ENCODE measurements around the gene CHMP5. TPM values are rescaled to one million over a fixed set of nuclear protein-coding genes. Genes with fewer than 3 reads are reported as not detected.

The CHMP5 gene
- total RNA-seq = 69.5 TPM
- 10 to 100 TPM; 67.0 to 87.3 (median 73.2) TPM for polyA plus RNA-seq (ENCODE audit: insufficient read depth in 1 of 8, insufficient read length in 8 of 8, low replicate concordance in 1 of 8)
- long read RNA-seq, donor 1, transcript CHMP5-201 (8 exons, 1,477 nt) = major isoform, 13 of 24 reads
- long read RNA-seq, donor 1, partial matches to known transcripts = 10 of 24 reads
- long read RNA-seq, donor 1, other reads (novel, unspliced or antisense) = 0 of 24 reads
- long read RNA-seq, donor 2, transcript CHMP5-201 (8 exons, 1,477 nt) = major isoform, 5 of 5 reads
- long read RNA-seq, donor 2, partial matches to known transcripts = 0 of 5 reads
- long read RNA-seq, donor 2, other reads (novel, unspliced or antisense) = 0 of 5 reads
- long read RNA-seq, donor 3, transcript CHMP5-201 (8 exons, 1,477 nt) = major isoform, 45 of 52 reads
- long read RNA-seq, donor 3, partial matches to known transcripts = 5 of 52 reads
- long read RNA-seq, donor 3, other reads (novel, unspliced or antisense) = 0 of 52 reads
- long read RNA-seq, donor 4, transcript CHMP5-201 (8 exons, 1,477 nt) = major isoform, 29 of 50 reads
- long read RNA-seq, donor 4, partial matches to known transcripts = 17 of 50 reads
- long read RNA-seq, donor 4, other reads (novel, unspliced or antisense) = 0 of 50 reads
- long read RNA-seq, donor 5, transcript CHMP5-201 (8 exons, 1,477 nt) = major isoform, 81 of 136 reads
- long read RNA-seq, donor 5, partial matches to known transcripts = 53 of 136 reads
- long read RNA-seq, donor 5, other reads (novel, unspliced or antisense) = 0 of 136 reads
- long read RNA-seq, donor 6, transcript CHMP5-201 (8 exons, 1,477 nt) = major isoform, 97 of 166 reads
- long read RNA-seq, donor 6, partial matches to known transcripts = 67 of 166 reads
- long read RNA-seq, donor 6, other reads (novel, unspliced or antisense) = 0 of 166 reads
- long read RNA-seq, donor 7, transcript CHMP5-201 (8 exons, 1,477 nt) = major isoform, 58 of 100 reads
- long read RNA-seq, donor 7, partial matches to known transcripts = 38 of 100 reads
- long read RNA-seq, donor 7, other reads (novel, unspliced or antisense) = 0 of 100 reads
- long read RNA-seq, donor 8, transcript CHMP5-201 (8 exons, 1,477 nt) = major isoform, 54 of 72 reads
- long read RNA-seq, donor 8, partial matches to known transcripts = 17 of 72 reads
- long read RNA-seq, donor 8, other reads (novel, unspliced or antisense) = 0 of 72 reads
- long read RNA-seq, donor 9, transcript CHMP5-201 (8 exons, 1,477 nt) = major isoform, 37 of 62 reads
- long read RNA-seq, donor 9, partial matches to known transcripts = 22 of 62 reads
- long read RNA-seq, donor 9, other reads (novel, unspliced or antisense) = 0 of 62 reads
- long read RNA-seq, donor 10, transcript CHMP5-201 (8 exons, 1,477 nt) = major isoform, 70 of 121 reads
- long read RNA-seq, donor 10, partial matches to known transcripts = 48 of 121 reads
- long read RNA-seq, donor 10, other reads (novel, unspliced or antisense) = 0 of 121 reads
- long read RNA-seq, donor 11, transcript CHMP5-201 (8 exons, 1,477 nt) = major isoform, 50 of 67 reads
- long read RNA-seq, donor 11, partial matches to known transcripts = 17 of 67 reads
- long read RNA-seq, donor 11, other reads (novel, unspliced or antisense) = 0 of 67 reads

- Histone ChIP-seq H3K36me3 (ENCODE audit: control insufficient read depth, insufficient read depth, low read length) (peaks cover 36% of the 10 kb centered on the region), H3K4me1 (ENCODE audit: control insufficient read depth, insufficient read depth, low read length) (peaks cover 20% of the 10 kb centered on the region), H3K9me3 (replicated peaks; ENCODE audit: control insufficient read depth, low read depth, low read length) (no peaks in the 10 kb centered on the region), H3K27me3 (ENCODE audit: control insufficient read depth, insufficient read depth, low read length) (no peaks in the 10 kb centered on the region), H3K4me3 (ENCODE audit: low read length) (peak within 1 kb of the TSS; percentile 94), H3K27ac (ENCODE audit: low read length) (peak within 1 kb of the TSS; percentile 88)
- under 1% methylated on average over 67 of the region's 67 CpGs for WGBS (ENCODE audit: insufficient coverage)
- peak; percentile 100 for DNase-seq
Observed at GRCh38 chr9:33264473-33265177, at the start of gene CHMP5, which contains the start of gene BAG1. CHMP5 (plus strand) TSS chr9:33265049; CDS start chr9:33265079, 30 bp downstream. BAG1 (minus strand) TSS chr9:33264708.

- 81% methylated on average over 4 of the region's 14 CpGs for WGBS (ENCODE audit: insufficient coverage)
- peaks cover 3% of the 10 kb centered on the region for H3K27me3 ChIP-seq (ENCODE audit: control insufficient read depth, insufficient read depth, low read length)
- H3K4me1 ChIP-seq (ENCODE audit: control insufficient read depth, insufficient read depth, low read length) = peaks cover 4% of the 10 kb centered on the region
- no peaks in the 10 kb centered on the region for H3K36me3 ChIP-seq (ENCODE audit: control insufficient read depth, insufficient read depth, low read length)
- DNase-seq = no peak
- H3K4me3 ChIP-seq (ENCODE audit: low read length) = no peak overlapping the region
- no peak overlapping the region for H3K27ac ChIP-seq (ENCODE audit: low read length)
- H3K9me3 ChIP-seq (replicated peaks; ENCODE audit: control insufficient read depth, low read depth, low read length) = no peaks in the 10 kb centered on the region
Observed at GRCh38 chr9:33220681-33221567, 43.9 kb upstream of the CHMP5 start.

DNA sequence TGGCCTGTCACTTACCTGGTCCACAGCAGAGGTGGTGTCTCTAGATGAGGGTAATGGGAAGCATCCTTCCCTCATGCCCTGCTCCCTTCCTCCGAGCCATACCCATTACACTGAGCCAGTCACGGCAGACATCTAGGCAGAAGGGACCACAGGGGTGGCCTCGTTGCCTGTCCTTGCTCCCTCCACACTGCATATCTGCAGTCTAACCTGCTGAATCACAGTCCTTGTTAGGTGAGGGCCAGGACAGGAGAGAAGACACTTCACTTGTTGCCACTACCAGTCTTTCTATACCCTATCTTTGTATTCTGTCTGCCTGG, 43.3 kb upstream of the CHMP5 start:
- no peaks in the 10 kb centered on the region for H3K9me3 ChIP-seq (replicated peaks; ENCODE audit: control insufficient read depth, low read depth, low read length)
- WGBS (ENCODE audit: insufficient coverage) = no CpG with 5 or more reads among the region's 3 CpGs
- no peaks in the 10 kb centered on the region for H3K36me3 ChIP-seq (ENCODE audit: control insufficient read depth, insufficient read depth, low read length)
- H3K27ac ChIP-seq (ENCODE audit: low read length) = no peak overlapping the region
- no peak overlapping the region for H3K4me3 ChIP-seq (ENCODE audit: low read length)
- no peak for DNase-seq
- H3K4me1 ChIP-seq (ENCODE audit: control insufficient read depth, insufficient read depth, low read length) = peaks cover 4% of the 10 kb centered on the region
- H3K27me3 ChIP-seq (ENCODE audit: control insufficient read depth, insufficient read depth, low read length) = peaks cover 3% of the 10 kb centered on the region

- Histone ChIP-seq H3K9me3 (replicated peaks; ENCODE audit: control insufficient read depth, low read depth, low read length) (no peaks in the 10 kb centered on the region), H3K27me3 (ENCODE audit: control insufficient read depth, insufficient read depth, low read length) (peaks cover 3% of the 10 kb centered on the region), H3K27ac (ENCODE audit: low read length) (no peak overlapping the region), H3K36me3 (ENCODE audit: control insufficient read depth, insufficient read depth, low read length) (no peaks in the 10 kb centered on the region), H3K4me3 (ENCODE audit: low read length) (no peak overlapping the region), H3K4me1 (ENCODE audit: control insufficient read depth, insufficient read depth, low read length) (peaks cover 4% of the 10 kb centered on the region)
- DNase-seq = no peak
- WGBS (ENCODE audit: insufficient coverage) = no CpG with 5 or more reads among the region's 3 CpGs
Observed at GRCh38 chr9:33222031-33222430, 42.8 kb upstream of the CHMP5 start.

DNA sequence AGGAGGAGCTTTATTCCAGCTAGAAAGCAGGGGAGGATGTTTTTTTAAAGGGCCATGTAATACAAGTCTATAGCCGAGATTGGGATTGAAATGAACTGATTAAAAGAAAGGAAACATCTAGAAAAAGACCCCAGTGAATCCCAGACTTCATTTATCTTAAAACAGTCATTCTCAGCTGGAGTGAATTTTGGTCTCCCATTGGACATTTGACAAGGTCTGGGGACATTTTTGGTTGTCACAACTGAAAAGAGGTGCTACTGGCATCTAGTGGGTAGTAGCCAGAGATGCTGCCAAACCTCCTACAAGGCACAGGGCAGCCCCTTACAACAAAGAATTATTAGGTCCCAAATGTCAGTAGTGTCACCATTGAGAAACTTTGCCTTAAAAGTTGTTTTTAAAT, 41.2 kb upstream of the CHMP5 start:
- Histone ChIP-seq H3K4me3 (ENCODE audit: low read length) (no peak overlapping the region), H3K27me3 (ENCODE audit: control insufficient read depth, insufficient read depth, low read length) (no peaks in the 10 kb centered on the region), H3K27ac (ENCODE audit: low read length) (no peak overlapping the region), H3K9me3 (replicated peaks; ENCODE audit: control insufficient read depth, low read depth, low read length) (no peaks in the 10 kb centered on the region), H3K4me1 (ENCODE audit: control insufficient read depth, insufficient read depth, low read length) (peaks cover 4% of the 10 kb centered on the region), H3K36me3 (ENCODE audit: control insufficient read depth, insufficient read depth, low read length) (no peaks in the 10 kb centered on the region)
- WGBS (ENCODE audit: insufficient coverage) = no CpG with 5 or more reads among the region's 1 CpG
- DNase-seq = no peak

DNA sequence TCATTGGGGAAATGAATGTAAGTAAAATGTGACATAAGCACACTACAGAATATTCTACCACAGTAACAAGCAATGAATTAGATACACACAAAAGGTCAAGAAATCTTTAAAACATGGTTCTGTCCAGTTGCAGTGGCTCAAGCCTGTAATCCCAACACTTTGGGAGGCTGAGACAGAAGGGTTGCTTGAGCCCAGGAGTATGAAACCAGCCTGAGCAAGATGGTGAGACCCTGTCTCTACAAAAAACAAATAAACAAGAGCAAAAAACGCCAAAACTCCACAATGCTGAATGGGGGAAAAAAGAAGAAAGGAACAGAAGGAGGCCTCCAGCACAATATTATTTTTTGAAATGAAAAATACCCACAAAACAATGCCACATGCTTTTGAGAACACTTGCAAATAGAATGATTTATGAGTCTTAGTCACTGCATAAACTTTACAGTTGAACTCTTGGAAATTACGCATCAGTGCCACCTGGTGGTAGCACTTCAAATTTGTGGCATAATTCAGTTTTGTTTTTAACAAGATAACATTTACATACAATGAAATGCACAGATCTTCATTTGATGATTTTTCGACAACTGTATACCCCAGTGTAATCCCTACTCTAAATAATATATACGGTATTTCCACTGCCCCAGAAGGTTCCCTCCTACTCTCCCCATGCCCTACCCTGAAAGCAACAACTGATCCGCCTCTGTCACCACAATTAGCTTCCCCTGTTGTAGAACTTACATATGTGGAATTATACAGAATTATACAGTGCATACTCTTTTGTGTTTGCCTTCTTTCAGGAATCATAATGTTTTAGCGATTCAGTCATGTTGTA, 39.3 kb upstream of the CHMP5 start:
- Histone ChIP-seq H3K4me1 (ENCODE audit: control insufficient read depth, insufficient read depth, low read length) (peaks cover 4% of the 10 kb centered on the region), H3K4me3 (ENCODE audit: low read length) (no peak overlapping the region), H3K9me3 (replicated peaks; ENCODE audit: control insufficient read depth, low read depth, low read length) (no peaks in the 10 kb centered on the region), H3K27ac (ENCODE audit: low read length) (no peak overlapping the region), H3K27me3 (ENCODE audit: control insufficient read depth, insufficient read depth, low read length) (no peaks in the 10 kb centered on the region), H3K36me3 (ENCODE audit: control insufficient read depth, insufficient read depth, low read length) (no peaks in the 10 kb centered on the region)
- WGBS (ENCODE audit: insufficient coverage) = 7% methylated on average over 2 of the region's 6 CpGs
- DNase-seq = peak; percentile 85

DNA sequence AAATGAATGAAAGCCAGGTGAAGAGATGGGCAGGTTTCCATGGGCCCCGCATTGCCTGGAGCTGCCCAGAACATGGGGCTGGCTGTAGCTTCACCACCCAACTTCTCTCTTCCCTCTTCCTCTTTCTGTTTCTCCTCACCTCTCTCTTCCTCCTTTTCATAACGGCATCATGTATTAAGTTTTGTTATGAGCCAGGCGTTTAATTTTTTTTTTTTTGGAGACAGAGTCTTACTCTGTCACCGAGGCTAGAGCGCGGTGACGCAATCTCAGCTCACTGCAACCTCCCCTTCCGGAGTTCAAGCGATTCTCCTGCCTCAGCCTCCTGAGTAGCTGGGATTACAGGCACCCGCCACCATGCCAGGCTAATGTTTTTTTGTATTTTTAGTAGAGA, 37.8 kb upstream of the CHMP5 start:
- WGBS (ENCODE audit: insufficient coverage) = 81% methylated on average over 3 of the region's 10 CpGs
- H3K27me3 ChIP-seq (ENCODE audit: control insufficient read depth, insufficient read depth, low read length) = no peaks in the 10 kb centered on the region
- no peaks in the 10 kb centered on the region for H3K9me3 ChIP-seq (replicated peaks; ENCODE audit: control insufficient read depth, low read depth, low read length)
- no peak overlapping the region for H3K27ac ChIP-seq (ENCODE audit: low read length)
- H3K36me3 ChIP-seq (ENCODE audit: control insufficient read depth, insufficient read depth, low read length) = no peaks in the 10 kb centered on the region
- H3K4me3 ChIP-seq (ENCODE audit: low read length) = no peak overlapping the region
- peaks cover 4% of the 10 kb centered on the region for H3K4me1 ChIP-seq (ENCODE audit: control insufficient read depth, insufficient read depth, low read length)
- peak; percentile 48 for DNase-seq

DNA sequence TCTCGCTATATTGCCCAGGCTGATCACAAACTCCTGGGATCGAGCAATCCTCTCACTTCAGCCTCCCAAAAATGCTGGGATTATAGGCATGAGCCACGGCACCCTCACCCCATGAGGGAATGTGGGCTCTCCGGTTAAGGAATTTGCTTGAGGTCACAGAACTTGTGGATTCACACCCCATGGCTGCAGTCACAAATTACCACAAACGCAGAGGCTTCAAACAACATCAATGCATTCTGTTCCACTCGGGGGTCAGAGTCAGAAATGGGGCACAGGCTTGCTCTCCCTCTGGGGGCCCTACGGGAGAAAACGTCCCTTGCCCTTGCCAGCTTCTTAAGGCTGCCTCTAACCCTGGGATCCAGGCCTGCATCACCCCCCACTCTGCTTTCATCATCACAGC, 37.1 kb upstream of the CHMP5 start:
- Histone ChIP-seq H3K4me3 (ENCODE audit: low read length) (no peak overlapping the region), H3K36me3 (ENCODE audit: control insufficient read depth, insufficient read depth, low read length) (no peaks in the 10 kb centered on the region), H3K27ac (ENCODE audit: low read length) (no peak overlapping the region), H3K4me1 (ENCODE audit: control insufficient read depth, insufficient read depth, low read length) (peaks cover 4% of the 10 kb centered on the region), H3K27me3 (ENCODE audit: control insufficient read depth, insufficient read depth, low read length) (no peaks in the 10 kb centered on the region), H3K9me3 (replicated peaks; ENCODE audit: control insufficient read depth, low read depth, low read length) (no peaks in the 10 kb centered on the region)
- WGBS (ENCODE audit: insufficient coverage) = 56% methylated on average over 8 of the region's 8 CpGs
- no peak for DNase-seq
